Amygdala (tissue), 56 donors: Measurements from ENCODE around the gene C1QTNF12.

Experiments used
- DNase-seq, 56 donors: peaks; one replicate each; lab custom pipeline; 2025; lab: John Stamatoyannopoulos, UW

C1QTNF12 gene

GRCh38 chr1:1282998-1283397, 36.5 kb upstream of the C1QTNF12 start:
- no peak for DNase-seq

GRCh38 chr1:1281533-1282321, 35.2 kb upstream of the C1QTNF12 start:
- no peak for DNase-seq

- no peak for DNase-seq
Measured at GRCh38 chr1:1280782-1281481, 34.4 kb upstream of the C1QTNF12 start.

GRCh38 chr1:1279028-1279427, 32.5 kb upstream of the C1QTNF12 start:
- no peak for DNase-seq

GRCh38 chr1:1278620-1279019, 32.1 kb upstream of the C1QTNF12 start:
- no peak for DNase-seq

- DNase-seq = no peak
Measured at GRCh38 chr1:1275836-1276235, 29.3 kb upstream of the C1QTNF12 start.

GRCh38 chr1:1274931-1275431, 28.5 kb upstream of the C1QTNF12 start:
- no peak for DNase-seq

GRCh38 chr1:1274299-1274930, 27.9 kb upstream of the C1QTNF12 start:
- peak in 3 of 56 donors; percentile 50 to 63 (median 53) for DNase-seq

GRCh38 chr1:1273512-1274298, 27.2 kb upstream of the C1QTNF12 start, which contains the start of gene UBE2J2:
Gene UBE2J2 (minus strand): TSS chr1:1273854. CDS start chr1:1267992, 5,862 bp downstream.
- peak; percentile 14 to 96 (median 89) for DNase-seq

GRCh38 chr1:1273209-1273511, 26.6 kb upstream of the C1QTNF12 start:
- DNase-seq = no peak

GRCh38 chr1:1272341-1273208, 26.1 kb upstream of the C1QTNF12 start:
- DNase-seq = no peak

- DNase-seq = no peak
Measured at GRCh38 chr1:1270813-1271212, 24.3 kb upstream of the C1QTNF12 start.

- no peak for DNase-seq
Measured at GRCh38 chr1:1268284-1268682, 21.8 kb upstream of the C1QTNF12 start.

GRCh38 chr1:1267488-1268283, 21.2 kb upstream of the C1QTNF12 start:
- DNase-seq = no peak

GRCh38 chr1:1264868-1265272, 18.3 kb upstream of the C1QTNF12 start:
- no peak for DNase-seq

GRCh38 chr1:1264026-1264425, 17.5 kb upstream of the C1QTNF12 start:
- DNase-seq = no peak

- DNase-seq = no peak
Measured at GRCh38 chr1:1262758-1263157, 16.2 kb upstream of the C1QTNF12 start.

- no peak for DNase-seq
Measured at GRCh38 chr1:1262071-1262470, 15.5 kb upstream of the C1QTNF12 start.
